HT1080 (cell line): ENCODE results near the gene MLH3. TPM values are rescaled to one million over a fixed set of nuclear protein-coding genes. Genes with fewer than 3 reads are reported as not detected.
A peak's percentile ranks its signal among the peaks of the same experiment; 100 is the strongest.

Source experiments
- DNase-seq: peaks from one replicate; pipeline ENCODE4 v3.0.0-alpha.2; 2015; ENCODE audit warnings: low read depth
- small RNA-seq: library from RNA; depleted of rRNA; stranded (forward); fragments of <200 nt; gene quantifications from one replicate; pipeline ENCODE3, GENCODE V24; 2014
- total RNA-seq: library from RNA; depleted of rRNA; stranded (reverse); fragments of >200 nt; shearing (Covaris generic); gene quantifications from 2 replicates; pipeline ENCODE4 v1.2.3, GENCODE V29; 2014; rRNA removed

The MLH3 gene
- total RNA-seq, 1 experiment from 2014 or later: 4.9 TPM

- peak; percentile 85 for DNase-seq
Measured at GRCh38 chr14:74973003-74973653, 78.1 kb downstream of the MLH3 start.

GRCh38 chr14:74968811-74969210 lies 82.5 kb downstream of the MLH3 start:
- no peak for DNase-seq

- DNase-seq: peak; percentile 94
Measured at GRCh38 chr14:74965486-74966153, 85.6 kb downstream of the MLH3 start.

GRCh38 chr14:74964787-74965485 lies 86.3 kb downstream of the MLH3 start:
- DNase-seq: peak; percentile 91

Small RNA genes within 50 kb of the gene (small RNA-seq; reads per million reads assigned to genes)
- gene RNU6-689P: not detected

Other genes starting within 250 kb of the MLH3 start
- gene PROX2, start 175.3 kb downstream of the MLH3 start, total RNA-seq: 0.03 TPM in 1 of 2 replicates, not detected in the other
- 67.9 and 80.2 TPM in 2 replicates for gene DLST, start 169.6 kb downstream of the MLH3 start, total RNA-seq
- not detected in 2 replicates for gene RPS6KL1, start 128.2 kb downstream of the MLH3 start, total RNA-seq
- 74.0 and 76.1 TPM in 2 replicates for gene PGF, start 95.9 kb downstream of the MLH3 start, total RNA-seq
- 124 and 154 TPM in 2 replicates for gene EIF2B2, start 48.5 kb downstream of the MLH3 start, total RNA-seq
- 25.9 and 26.4 TPM in 2 replicates for gene ACYP1, start 12.6 kb upstream of the MLH3 start, total RNA-seq
- gene ZC2HC1C, start 18.2 kb upstream of the MLH3 start, total RNA-seq: 1.4 TPM in 1 of 2 replicates, not detected in the other
- 19.5 and 22.0 TPM in 2 replicates for gene NEK9, start 75.6 kb upstream of the MLH3 start, total RNA-seq
- 180 and 239 TPM in 2 replicates for gene TMED10, start 125.1 kb upstream of the MLH3 start, total RNA-seq
- gene FOS, start 227.4 kb upstream of the MLH3 start, total RNA-seq: 2.2 and 3.2 TPM in 2 replicates